Stimulated activated CD4-positive, alpha-beta T cell treated with anti-CD3 and anti-CD28 coated beads, Interleukin-1b, Interleukin-23, amount 100 ng/mL, for 1 hour (primary cell): ENCODE data around the gene HSFX1.
A peak's percentile ranks its signal among the peaks of the same experiment; 100 is the strongest.

Experiments
- DNase-seq, 2 donors: peaks; one replicate each; pipeline ENCODE4 v3.0.0-alpha.2; 2020; ENCODE audit warnings: low read depth in 2 of 2

HSFX1 gene

DNA sequence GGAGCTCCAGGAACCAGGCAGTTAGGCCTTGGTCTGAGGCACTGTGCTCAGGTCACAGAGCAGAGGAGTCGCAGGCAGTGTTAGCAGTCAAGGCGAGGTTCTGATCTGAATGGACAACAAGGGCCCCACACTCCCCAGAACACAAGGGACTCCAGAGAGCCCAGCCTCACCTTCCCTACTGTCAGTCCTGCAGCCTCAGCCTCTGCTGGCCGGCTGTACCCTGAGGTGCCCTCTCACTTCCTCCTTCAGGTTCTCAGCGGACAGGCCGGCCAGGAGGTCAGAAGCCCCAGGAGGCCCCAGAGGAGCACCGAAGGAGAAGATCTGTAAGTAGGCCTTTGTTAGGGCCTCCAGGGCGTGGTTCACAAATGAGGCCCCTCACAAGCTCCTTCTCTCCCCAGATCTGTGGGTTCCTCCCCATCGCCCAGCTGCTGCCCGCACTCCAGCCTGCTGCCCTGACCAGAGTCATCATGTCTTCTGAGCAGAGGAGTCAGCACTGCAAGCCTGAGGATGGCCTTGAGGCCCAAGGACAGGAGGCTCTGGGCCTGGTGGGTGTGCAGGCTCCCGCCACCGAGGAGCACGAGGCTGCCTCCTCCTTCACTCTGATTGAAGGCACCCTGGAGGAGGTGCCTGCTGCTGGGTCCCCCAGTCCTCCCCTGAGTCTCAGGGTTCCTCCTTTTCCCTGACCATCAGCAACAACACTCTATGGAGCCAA lies 34.0 kb downstream of the HSFX1 start:
- no peak for DNase-seq

GRCh38 chrX:149818652-149819051 lies 44.8 kb downstream of the HSFX1 start:
- DNase-seq: no peak

GRCh38 chrX:149819371-149819770 lies 45.5 kb downstream of the HSFX1 start:
- no peak for DNase-seq

- DNase-seq: peak in 1 of 2 donors; percentile 21
Observed at GRCh38 chrX:149825424-149825823, 51.6 kb downstream of the HSFX1 start.
